ENCODE data around the gene CSTF3. TPM values are rescaled to one million over a fixed set of nuclear protein-coding genes. Genes with fewer than 3 reads are reported as not detected.

Gene CSTF3
- total RNA-seq, 1 experiment from 2014 or later = 68.3 TPM

- TF ChIP-seq CTCF (IDR thresholded peaks at IDR 0.05) = no peak
- TF ChIP-seq ZNF671 (CRISPR knock-in tag; IDR thresholded peaks at IDR 0.05) = no peak
- TF ChIP-seq ZNF532 (CRISPR knock-in tag; IDR thresholded peaks at IDR 0.05; ENCODE audit: borderline replicate concordance) = no peak
Measured at GRCh38 chr11:33067294-33067693, 94.0 kb downstream of the CSTF3 start (continued).

- peaks cover 28% of the 10 kb centered on the region for H3K36me3 Mint-ChIP-seq
- no peaks in the 10 kb centered on the region for H3K9me3 Mint-ChIP-seq
- peak; percentile 96 for ATAC-seq
- H3K4me3 Mint-ChIP-seq = no peak overlapping the region
- H3K27ac Mint-ChIP-seq = no peak overlapping the region; the same call in 1 of the 2 replicates
- H3K27me3 Mint-ChIP-seq (ENCODE audit: low read depth) = no peaks in the 10 kb centered on the region
- ChIA-PET POLR2A (interaction anchor here (0.7 kb wide), 1 partner anchor 24 kb away, joined by 3 read pairs; no protein-coding TSS in a partner anchor), CTCF (interaction anchor here (0.6 to 2.1 kb wide), 55 partner anchors 8 to 338 kb away, joined by 3 to 27 read pairs (median 4); partner anchors contain the start of genes CCDC73, CSTF3, DEPDC7 and TCP11L1)
- peaks cover 19% of the 10 kb centered on the region for H3K4me1 Mint-ChIP-seq
- TF ChIP-seq KAT7 (CRISPR knock-in tag; IDR thresholded peaks at IDR 0.05; ENCODE audit: borderline replicate concordance) (no peak), ZNF121 (CRISPR knock-in tag; IDR thresholded peaks at IDR 0.05) (no peak), TEAD4 (CRISPR knock-in tag; IDR thresholded peaks at IDR 0.05) (no peak), NR1H2 (CRISPR knock-in tag; IDR thresholded peaks at IDR 0.05) (no peak), ZMAT4 (CRISPR knock-in tag; IDR thresholded peaks at IDR 0.05) (no peak), CTCF (IDR thresholded peaks at IDR 0.05) (peak; percentile 78), ARID4B (CRISPR knock-in tag; IDR thresholded peaks at IDR 0.05; ENCODE audit: borderline replicate concordance) (peak; percentile 63; the same call in 1 of the 2 replicates), GABPB1 (CRISPR knock-in tag; IDR thresholded peaks at IDR 0.05) (no peak), E2F4 (CRISPR knock-in tag; IDR thresholded peaks at IDR 0.05; ENCODE audit: borderline replicate concordance, low read depth) (no peak), SOX15 (CRISPR knock-in tag; IDR thresholded peaks at IDR 0.05) (no peak), FOXP1 (CRISPR knock-in tag; IDR thresholded peaks at IDR 0.05; ENCODE audit: borderline replicate concordance) (no peak), ZNF396 (CRISPR knock-in tag; IDR thresholded peaks at IDR 0.05; ENCODE audit: borderline replicate concordance) (no peak), MAX (CRISPR knock-in tag; IDR thresholded peaks at IDR 0.05) (peak; percentile 46), ETV6 (CRISPR knock-in tag; IDR thresholded peaks at IDR 0.05) (no peak), ATF2 (CRISPR knock-in tag; IDR thresholded peaks at IDR 0.05; ENCODE audit: borderline replicate concordance, low read depth) (no peak), TEAD1 (CRISPR knock-in tag; IDR thresholded peaks at IDR 0.05) (peak; percentile 75; the same call in 1 of the 2 replicates)
- DNase-seq (ENCODE audit: low spot score) = peak; percentile 88
Measured at GRCh38 chr11:33065445-33066178, 95.7 kb downstream of the CSTF3 start.

All from WTC11 (cell line).